ENCODE measurements around the gene CLDN22. TPM values are rescaled to one million over a fixed set of nuclear protein-coding genes. Genes with fewer than 3 reads are reported as not detected.

The CLDN22 gene
- total and polyA plus RNA-seq, 2 of the 8 experiments (the other 6 are each of a cell fraction or from before 2014, with no cell fraction given), result not detected

DNA sequence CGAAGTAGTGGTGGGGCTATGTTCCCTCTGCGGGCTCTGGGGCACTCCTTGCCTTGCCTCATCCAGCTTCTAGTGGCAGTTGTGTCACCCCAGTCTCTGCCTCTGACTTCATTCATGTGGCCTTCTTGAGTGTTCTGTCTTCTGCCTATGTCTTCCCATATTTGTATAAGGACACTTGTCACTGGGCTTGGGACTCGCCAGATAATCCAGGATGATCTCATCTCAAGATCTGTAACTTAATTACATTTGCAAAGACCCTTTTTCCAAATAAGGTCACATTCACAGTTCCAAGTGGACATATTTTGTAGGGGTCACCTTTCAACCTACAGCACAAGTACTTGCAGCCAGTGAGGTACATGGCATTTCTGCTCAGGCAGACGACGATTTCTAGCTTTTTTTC is 32.5 kb upstream of the CLDN22 start:
- no peak overlapping the region for H3K23ac ChIP-seq (ENCODE audit: insufficient read length)
- no peak overlapping the region for H3K4me2 ChIP-seq (ENCODE audit: insufficient read depth in 1 of 2, low read depth in 2 of 2, low read length in 2 of 2)
- no peak overlapping the region for H2BK120ac ChIP-seq (replicated peaks; ENCODE audit: low read depth, low read length)
- H3K4ac ChIP-seq (replicated peaks; ENCODE audit: insufficient read length, low read depth, low read length), result no peak overlapping the region
- no peak overlapping the region for H3K9ac ChIP-seq (replicated peaks in 1 of 4; ENCODE audit: extremely low read depth in 1 of 4, low read depth in 3 of 4, low read length in 3 of 4)
- no peaks in the 10 kb centered on the region for H3K27me3 ChIP-seq (replicated peaks in 1 of 4; ENCODE audit: control insufficient read depth in 3 of 4, extremely low read depth in 1 of 4, insufficient read depth in 3 of 4, low read length in 3 of 4)
- no peak overlapping the region for H3K4me3 ChIP-seq (ENCODE audit: extremely low read depth in 1 of 4, insufficient read depth in 2 of 4, low read depth in 3 of 4, low read length in 4 of 4)
- CTCF ChIA-PET (ENCODE audit: partially characterized antibody), result interaction anchor here (0.7 to 1.3 kb wide), 2 partner anchors 11 to 378 kb away, joined by 3 to 4 read pairs; no protein-coding TSS in a partner anchor
- H4K91ac ChIP-seq (replicated peaks; ENCODE audit: insufficient read length, low read length), result no peak overlapping the region
- H2AK5ac ChIP-seq (ENCODE audit: low read depth, low read length), result no peak overlapping the region
- no peak overlapping the region for H2AFZ ChIP-seq (ENCODE audit: low read length)
- H2BK15ac ChIP-seq (ENCODE audit: low read length), result no peak overlapping the region
- no peak overlapping the region for H2BK5ac ChIP-seq (ENCODE audit: low read depth, low read length)
- H2BK12ac ChIP-seq (ENCODE audit: low read depth, low read length), result no peak overlapping the region
- FAIRE-seq, result no peak
- no peaks in the 10 kb centered on the region for H3K36me3 ChIP-seq (ENCODE audit: control insufficient read depth in 2 of 4, insufficient read depth in 4 of 4, low read length in 3 of 4)
- H3K18ac ChIP-seq (ENCODE audit: extremely low read depth, low read length), result no peak overlapping the region
- no peaks in the 10 kb centered on the region for H3K79me1 ChIP-seq (ENCODE audit: low read depth, low read length)
- no peak for DNase-seq (ENCODE audit: low read depth in 1 of 2, low spot score in 2 of 2)
- no peaks in the 10 kb centered on the region for H4K20me1 ChIP-seq (replicated peaks in 1 of 2; ENCODE audit: control insufficient read depth in 1 of 2, insufficient read depth in 2 of 2, low read length in 2 of 2)
- no peaks in the 10 kb centered on the region for H3K79me2 ChIP-seq (ENCODE audit: control insufficient read depth in 1 of 2, insufficient read depth in 2 of 2, low read length in 2 of 2)
- no peaks in the 10 kb centered on the region for H3K9me3 ChIP-seq (ENCODE audit: insufficient read depth in 2 of 2, low read depth in 1 of 2, low read length in 1 of 2)
- H3K56ac ChIP-seq (replicated peaks; ENCODE audit: insufficient read length, low read depth, low read length), result no peak overlapping the region
- POLR2A ChIA-PET (ENCODE audit: partially characterized antibody), result interaction anchor here (0.9 kb wide), 1 partner anchor 57 kb away, joined by 3 read pairs; no protein-coding TSS in a partner anchor
- H4K5ac ChIP-seq (ENCODE audit: insufficient read length, low read depth, low read length), result no peak overlapping the region
- no peak overlapping the region for H4K8ac ChIP-seq (ENCODE audit: extremely low read depth, insufficient read depth, low read length)
- H3K4me1 ChIP-seq (replicated peaks in 1 of 4; ENCODE audit: control insufficient read depth in 3 of 4, insufficient read depth in 4 of 4, low read length in 3 of 4), result peaks cover 0 to 2% (median 0%) of the 10 kb centered on the region in 4 experiments; a peak in 2 of 7 replicates
- H2BK20ac ChIP-seq (ENCODE audit: low read length), result no peak overlapping the region
- H3K14ac ChIP-seq (ENCODE audit: insufficient read length), result no peak overlapping the region
- no peaks in the 10 kb centered on the region for H3K23me2 ChIP-seq (ENCODE audit: low read depth, low read length)
- WGBS, 2 experiments (ENCODE audit: extremely low coverage in 1 of 2, insufficient coverage in 1 of 2, insufficient read length in 1 of 2, insufficient replicate concordance in 2 of 2, low coverage in 1 of 2, low lambda C conversion rate in 2 of 2, missing lambda C conversion rate in 1 of 2), result 98% methylated on average over 5 of the region's 5 CpGs; no CpG with 5 or more reads in 1 of the 2 experiments
- H3K27ac ChIP-seq (ENCODE audit: low read depth, low read length), result no peak overlapping the region
- TF ChIP-seq BCL11A (IDR thresholded peaks at IDR 0.05; ENCODE audit: low read depth in 2 of 2, low read length in 2 of 2) (no peak), CEBPB (IDR thresholded peaks at IDR 0.05; ENCODE audit: low read depth, low read length) (no peak), BRCA1 (IDR thresholded peaks at IDR 0.05; ENCODE audit: low read depth, low read length) (no peak), EP300 (IDR thresholded peaks at IDR 0.05; ENCODE audit: borderline replicate concordance in 1 of 2, low read depth in 2 of 2, low read length in 2 of 2) (no peak), KDM5A (IDR thresholded peaks at IDR 0.05; ENCODE audit: low read length) (no peak), SP4 (IDR thresholded peaks at IDR 0.05; ENCODE audit: low read length) (no peak), NRF1 (IDR thresholded peaks at IDR 0.05; ENCODE audit: low read depth, low read length) (no peak), SIRT6 (IDR thresholded peaks at IDR 0.05; ENCODE audit: low read length) (no peak), TEAD4 (IDR thresholded peaks at IDR 0.05; ENCODE audit: low read depth, low read length) (no peak), POLR2A (IDR thresholded peaks at IDR 0.05; ENCODE audit: control extremely low read depth in 1 of 2, low read depth in 2 of 2, low read length in 2 of 2) (no peak), ZNF274 (IDR thresholded peaks at IDR 0.05; ENCODE audit: borderline replicate concordance, extremely low read depth, low read length) (no peak), CREB1 (IDR thresholded peaks at IDR 0.05) (no peak), POU5F1 (IDR thresholded peaks at IDR 0.05; ENCODE audit: low read depth, low read length) (no peak), RFX5 (IDR thresholded peaks at IDR 0.05; ENCODE audit: borderline replicate concordance, low read depth, low read length) (no peak), POLR2AphosphoS5 (IDR thresholded peaks at IDR 0.05; ENCODE audit: low read depth, low read length) (no peak)
- TF ChIP-seq, protein P1, sequence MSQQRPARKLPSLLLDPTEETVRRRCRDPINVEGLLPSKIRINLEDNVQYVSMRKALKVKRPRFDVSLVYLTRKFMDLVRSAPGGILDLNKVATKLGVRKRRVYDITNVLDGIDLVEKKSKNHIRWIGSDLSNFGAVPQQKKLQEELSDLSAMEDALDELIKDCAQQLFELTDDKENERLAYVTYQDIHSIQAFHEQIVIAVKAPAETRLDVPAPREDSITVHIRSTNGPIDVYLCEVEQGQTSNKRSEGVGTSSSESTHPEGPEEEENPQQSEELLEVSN (IDR thresholded peaks at IDR 0.05), result no peak

All from H1 (cell line).